DMS 273 (cell line): ENCODE data around the gene ASCC2.
A peak's percentile ranks its signal among the peaks of the same experiment; 100 is the strongest.
"Not testable (repeated sequence)": the region's sequence is repeated elsewhere in the genome, so short reads cannot be mapped to it uniquely, and the experiment has no call there.

Experiments
- DNase-seq: peaks from one replicate; lab custom pipeline; 2025; ENCODE audit not compliant: unreplicated experiment; lab: John Stamatoyannopoulos, UW

Gene ASCC2

DNA sequence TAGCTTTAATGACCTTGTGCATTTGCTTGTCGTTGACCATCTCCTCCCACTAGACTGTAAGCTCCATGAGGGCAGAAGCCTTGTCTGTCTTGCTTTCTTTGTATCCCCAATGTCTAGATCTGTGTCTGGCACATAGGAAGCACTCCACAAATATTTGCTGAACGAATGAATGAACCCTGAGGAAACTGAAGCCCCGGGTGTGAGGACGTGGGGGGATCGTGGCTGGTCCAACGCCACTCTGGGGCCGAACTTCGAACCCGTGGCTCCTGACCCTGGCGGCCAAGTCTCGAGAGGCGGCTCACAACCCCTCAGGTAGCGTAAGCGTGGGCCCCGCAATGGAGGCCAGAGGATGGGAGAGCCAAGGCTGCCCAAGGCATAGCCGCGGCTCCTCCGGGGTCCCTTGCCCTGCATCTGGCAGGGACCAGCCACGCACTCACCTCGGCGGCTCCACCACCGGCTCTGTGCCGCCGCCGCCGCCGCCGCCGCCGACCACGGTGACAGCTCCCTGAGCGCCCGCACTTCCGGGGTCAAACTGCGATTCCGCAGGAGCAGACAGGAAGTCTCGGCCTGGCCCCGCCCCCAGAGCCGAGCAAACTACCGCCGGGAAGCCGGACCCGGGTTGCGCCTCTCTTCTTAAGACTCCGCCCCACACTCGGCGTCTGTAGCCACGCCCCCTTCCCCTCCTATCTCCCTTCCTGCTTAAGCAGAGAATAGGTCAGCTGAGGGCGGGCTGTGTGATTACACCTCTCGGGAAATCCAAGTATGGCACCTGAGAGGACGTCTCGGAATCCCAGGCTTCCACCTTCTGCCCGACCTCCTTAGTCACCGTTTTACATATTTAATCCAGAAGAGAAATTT is at the start of gene ASCC2:
Gene ASCC2 (minus strand): TSS at position 534 of the 858 bp plus-strand sequence. CDS start 5,949 bp downstream, outside the sequence.
- peak; percentile 98 for DNase-seq

- DNase-seq = peak; percentile 13
These were observed 49.3 kb upstream of the ASCC2 start for GRCh38 chr22:29887358-29887757.

GRCh38 chr22:29886596-29886995 is 48.5 kb upstream of the ASCC2 start:
- no peak for DNase-seq

GRCh38 chr22:29885610-29886009 is 47.5 kb upstream of the ASCC2 start:
- no peak for DNase-seq

DNA sequence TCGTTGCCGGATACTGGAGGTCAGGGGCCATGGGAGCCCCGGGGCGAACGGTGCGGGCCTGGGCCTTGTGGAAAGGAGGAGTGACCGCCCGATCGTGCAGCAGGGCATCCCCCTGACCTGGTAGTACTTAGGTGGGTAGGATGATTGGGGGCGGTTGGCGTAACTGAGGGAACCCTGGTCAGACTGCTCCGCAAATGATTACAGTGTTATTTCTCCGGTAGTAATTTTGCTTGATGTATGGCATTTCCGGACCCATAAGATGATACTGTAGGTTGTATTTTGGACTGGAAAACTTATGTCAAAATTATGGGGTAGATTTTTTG is 45.7 kb upstream of the ASCC2 start:
- DNase-seq = no peak

DNA sequence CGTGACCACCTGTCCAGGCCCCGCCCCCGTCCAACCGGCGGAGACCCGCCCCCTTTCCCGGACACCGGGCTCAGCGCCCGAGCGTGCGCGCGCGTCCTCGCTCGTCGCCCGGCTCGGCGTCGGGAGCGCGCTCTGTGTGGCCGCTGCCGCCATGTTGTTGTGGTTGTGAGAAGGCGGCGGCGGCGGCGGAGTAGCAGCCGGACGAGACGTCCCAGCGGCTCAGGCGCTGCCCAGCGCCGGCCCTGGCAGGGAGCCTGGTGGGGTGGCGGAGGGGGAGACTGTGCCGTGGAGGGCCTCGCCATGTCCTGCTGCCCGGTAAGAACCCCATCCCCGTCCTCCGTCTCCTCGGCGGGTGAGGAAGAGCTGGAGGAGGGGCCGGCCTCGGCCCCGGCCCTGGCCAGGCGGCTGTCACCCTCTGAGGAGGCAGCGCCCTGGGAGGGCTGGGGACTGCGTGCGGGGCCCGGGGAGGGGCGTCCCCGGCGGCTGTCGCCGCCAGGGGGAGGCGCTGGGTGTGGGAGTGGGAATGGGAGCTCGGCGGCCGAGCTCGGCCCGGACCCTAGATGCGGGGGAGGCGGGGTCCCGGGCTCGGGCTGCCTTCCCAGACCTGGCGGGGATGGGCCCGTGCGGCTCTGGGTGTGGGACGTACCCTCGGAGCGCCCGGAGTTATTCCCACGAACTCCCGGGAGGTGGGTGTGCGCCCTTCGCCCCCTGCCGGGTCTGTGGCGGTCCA is 45.1 kb upstream of the ASCC2 start, which contains the start of gene MTMR3:
Gene MTMR3 (plus strand): TSS at position 130 of the 730 bp plus-strand sequence. CDS start 87,886 bp downstream, outside the sequence.
- DNase-seq = peak; percentile 94

GRCh38 chr22:29882716-29883044 is 44.6 kb upstream of the ASCC2 start:
- no peak for DNase-seq

- DNase-seq = peak; percentile 16
These were observed 41.7 kb upstream of the ASCC2 start for GRCh38 chr22:29879753-29880152.

- DNase-seq = no peak
These were observed 39.5 kb upstream of the ASCC2 start for GRCh38 chr22:29877620-29878019.

DNA sequence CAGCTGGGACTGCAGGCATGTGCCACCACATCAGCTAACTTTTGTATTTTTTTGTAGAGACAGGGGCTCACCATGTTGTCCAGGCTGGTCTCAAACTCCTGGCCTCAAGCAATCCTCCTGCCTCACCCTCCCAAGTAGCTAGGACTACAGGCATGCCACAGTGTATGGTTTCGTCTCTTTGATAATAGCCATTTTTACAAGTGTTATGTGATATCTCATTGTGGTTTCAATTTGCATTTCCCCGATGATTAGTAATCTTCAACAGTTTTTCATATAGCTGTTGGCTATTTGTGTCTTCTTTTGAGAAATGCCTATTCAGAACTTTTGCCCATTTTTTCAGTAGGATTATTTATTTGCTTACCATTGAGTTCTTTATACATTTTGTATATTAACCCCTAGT is 35.9 kb upstream of the ASCC2 start:
- DNase-seq = no peak

DNA sequence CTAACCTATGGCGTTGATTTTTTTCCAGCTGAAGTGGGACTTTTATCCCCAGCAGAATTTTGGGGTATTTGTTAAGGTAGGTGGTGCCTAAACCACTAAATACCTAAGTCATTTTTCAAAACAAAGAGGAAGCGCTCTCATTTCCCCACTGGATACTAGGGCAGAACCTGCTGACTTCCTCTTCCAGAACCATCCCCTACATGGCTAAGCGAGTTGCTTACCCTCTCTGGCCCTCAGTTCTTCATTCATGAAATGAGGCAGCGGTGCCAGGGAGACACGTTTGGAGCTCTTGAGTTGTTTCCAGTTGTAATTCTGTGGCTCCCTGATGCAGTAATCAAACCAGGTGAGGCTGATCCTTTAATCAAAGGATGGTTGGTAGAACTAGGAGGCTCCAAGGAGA is 34.9 kb upstream of the ASCC2 start:
- DNase-seq = no peak

DNA sequence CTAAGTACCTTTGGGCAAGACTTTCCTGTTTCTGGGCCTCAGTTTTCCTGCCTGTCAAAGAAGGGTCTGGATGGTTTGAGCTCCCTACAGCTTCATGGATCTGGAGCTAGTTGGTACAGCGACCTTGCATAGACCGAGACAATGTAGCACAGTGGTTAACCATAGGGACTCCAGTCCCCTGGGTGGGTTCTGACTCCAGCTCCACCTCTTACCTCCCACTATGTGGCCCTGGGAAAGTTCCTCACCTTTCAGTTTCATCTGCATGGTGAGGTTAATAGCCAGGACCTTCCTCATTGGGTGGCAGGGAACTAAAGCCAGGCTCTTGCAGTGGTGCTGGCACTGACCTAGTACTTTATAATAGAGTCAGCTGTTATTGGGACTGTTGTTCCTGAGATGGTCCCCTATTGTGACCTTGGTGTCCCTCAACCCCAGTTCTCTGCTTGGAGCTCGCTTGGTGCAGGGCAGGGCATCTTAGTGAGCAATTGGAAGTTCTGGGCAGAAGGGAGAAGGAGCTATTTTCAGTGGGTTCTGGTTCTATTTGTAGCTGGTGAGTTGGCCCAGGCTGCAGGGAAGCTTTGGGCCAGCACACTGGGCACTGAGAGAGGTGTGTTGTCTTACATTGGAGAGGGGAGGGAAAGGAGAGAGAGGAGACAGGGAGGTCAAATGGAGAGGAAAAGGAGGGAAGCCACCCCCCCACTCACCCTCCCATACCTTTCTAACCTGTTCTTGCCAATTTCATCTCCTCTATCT is 34.2 kb upstream of the ASCC2 start:
- peak; percentile 59 for DNase-seq

- peak; percentile 89 for DNase-seq
These were observed 33.6 kb upstream of the ASCC2 start for GRCh38 chr22:29871684-29872083.

DNA sequence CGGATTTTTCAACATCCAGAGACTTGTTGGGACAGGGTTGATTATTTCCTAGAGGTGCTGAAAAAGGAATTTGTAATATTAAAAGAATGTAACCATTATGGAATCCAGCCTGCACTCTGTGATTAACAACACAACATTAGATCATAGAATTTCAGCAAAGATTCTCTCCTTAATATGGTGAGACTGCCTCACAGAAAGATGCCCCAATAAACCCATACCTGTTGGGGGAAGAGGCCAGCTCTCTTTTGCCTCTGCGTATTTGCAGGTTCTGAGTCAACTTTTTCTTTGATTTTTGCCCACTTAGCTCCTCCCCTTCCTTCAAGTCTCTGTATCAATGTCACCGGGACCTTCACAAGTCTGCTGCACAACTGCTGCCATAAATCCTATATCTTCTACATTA is 32.5 kb upstream of the ASCC2 start:
- no peak for DNase-seq

- DNase-seq = no peak
These were observed 29.8 kb upstream of the ASCC2 start for GRCh38 chr22:29867851-29868250.

GRCh38 chr22:29867260-29867659 is 29.2 kb upstream of the ASCC2 start:
- DNase-seq = no peak

DNA sequence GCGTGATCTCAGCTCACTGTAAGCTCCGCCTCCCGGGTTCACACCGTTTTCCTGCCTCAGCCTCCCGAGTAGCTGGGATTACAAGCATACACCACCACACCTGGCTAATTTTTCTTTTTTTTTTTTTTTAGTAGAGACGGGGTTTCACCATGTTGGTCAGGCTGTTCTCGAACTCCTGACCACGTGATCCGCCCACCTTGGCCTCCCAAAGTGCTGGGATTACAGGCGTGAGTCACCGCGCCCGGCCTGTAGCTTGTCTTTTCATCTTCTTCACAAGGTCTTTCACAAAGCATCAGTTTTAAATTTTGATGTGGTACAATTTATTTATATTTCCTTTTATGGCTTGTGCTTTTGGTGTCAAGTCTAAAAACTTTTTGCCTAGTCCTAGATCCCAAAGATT is 27.5 kb upstream of the ASCC2 start:
- DNase-seq = not testable (repeated sequence)

GRCh38 chr22:29861672-29862297 is 23.7 kb upstream of the ASCC2 start:
- no peak for DNase-seq

GRCh38 chr22:29860006-29860766 is 22.1 kb upstream of the ASCC2 start:
- no peak for DNase-seq

GRCh38 chr22:29859030-29859429 is 21.0 kb upstream of the ASCC2 start:
- not testable (repeated sequence) for DNase-seq
